Nephron (organoid): Measurements from ENCODE around the gene RIMBP3C.
"Not testable (repeated sequence)": the region's sequence is repeated elsewhere in the genome, so short reads cannot be mapped to it uniquely, and the experiment has no call there.

Experiments used
- H3K27ac Mint-ChIP-seq, 3 experiments: 2 replicates each; pipeline ENCODE4 v1.8.0; 2020; ENCODE audit warnings: mixed read lengths in 3 of 3, mild to moderate bottlenecking in 2 of 3, moderate library complexity in 1 of 3
- H3K27me3 Mint-ChIP-seq: 2 replicates; pipeline ENCODE4 v1.8.0; 2021; ENCODE audit warnings: low read depth, mild to moderate bottlenecking, moderate library complexity, mixed read lengths
- H3K36me3 Mint-ChIP-seq: 2 replicates; pipeline ENCODE4 v1.8.0; 2020; ENCODE audit warnings: low read depth, mixed read lengths
- H3K4me1 Mint-ChIP-seq: 2 replicates; pipeline ENCODE4 v1.8.0; 2020; ENCODE audit warnings: mixed read lengths
- H3K4me3 Mint-ChIP-seq, 3 experiments: 2 replicates each; pipeline ENCODE4 v1.8.0; 2020; ENCODE audit warnings: mild to moderate bottlenecking in 3 of 3, mixed read lengths in 3 of 3, moderate library complexity in 2 of 3
- H3K9me3 Mint-ChIP-seq: 2 replicates; pipeline ENCODE4 v1.8.0; 2020; ENCODE audit warnings: mixed read lengths

RIMBP3C gene

DNA sequence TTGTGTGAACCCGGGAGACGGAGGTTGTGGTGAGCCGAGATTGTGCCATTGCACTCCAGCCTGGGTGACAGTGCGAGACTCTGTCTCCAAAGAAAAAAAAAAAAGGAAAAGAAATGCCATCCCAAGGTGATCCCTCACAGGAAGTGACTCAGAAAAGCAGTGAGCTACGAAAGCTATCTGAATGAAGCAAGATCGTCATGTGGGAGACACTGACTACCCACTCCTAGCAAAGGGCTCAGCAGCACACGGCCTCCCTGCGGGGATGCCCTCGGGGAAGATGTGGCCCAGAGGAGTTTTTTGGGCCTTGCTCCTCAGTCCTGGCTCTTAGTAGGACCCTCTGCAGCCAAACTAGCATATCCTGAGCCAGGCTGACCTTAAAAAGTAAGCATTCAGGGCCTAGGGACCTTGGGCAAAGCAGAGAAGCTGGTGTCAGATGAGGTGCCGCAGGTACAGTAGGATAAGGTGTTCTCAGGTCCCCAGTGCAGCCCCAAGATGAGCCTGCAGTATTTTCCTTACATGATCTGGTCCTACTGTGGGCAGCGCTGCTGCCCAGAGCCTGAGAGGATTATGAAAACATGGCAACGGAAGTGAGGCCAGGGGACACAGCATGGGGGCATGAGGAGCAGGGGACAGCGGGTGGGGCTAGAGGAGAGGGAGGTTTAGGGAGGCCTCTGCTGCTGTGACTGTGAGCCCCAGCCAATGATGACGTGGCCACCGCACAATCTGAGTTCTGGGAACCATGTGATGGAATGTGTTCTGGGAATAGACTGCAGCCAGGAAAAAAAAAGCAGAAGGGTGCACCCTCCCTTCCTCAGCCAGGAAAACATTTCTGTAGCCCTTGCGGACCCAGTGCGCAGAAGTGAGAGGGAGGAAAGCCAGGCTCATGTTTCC, 6.6 kb downstream of the RIMBP3C start:
- H3K27me3 Mint-ChIP-seq, H3K27ac Mint-ChIP-seq, H3K9me3 Mint-ChIP-seq, H3K4me1 Mint-ChIP-seq, H3K36me3 Mint-ChIP-seq, H3K4me3 Mint-ChIP-seq: not testable (repeated sequence)

DNA sequence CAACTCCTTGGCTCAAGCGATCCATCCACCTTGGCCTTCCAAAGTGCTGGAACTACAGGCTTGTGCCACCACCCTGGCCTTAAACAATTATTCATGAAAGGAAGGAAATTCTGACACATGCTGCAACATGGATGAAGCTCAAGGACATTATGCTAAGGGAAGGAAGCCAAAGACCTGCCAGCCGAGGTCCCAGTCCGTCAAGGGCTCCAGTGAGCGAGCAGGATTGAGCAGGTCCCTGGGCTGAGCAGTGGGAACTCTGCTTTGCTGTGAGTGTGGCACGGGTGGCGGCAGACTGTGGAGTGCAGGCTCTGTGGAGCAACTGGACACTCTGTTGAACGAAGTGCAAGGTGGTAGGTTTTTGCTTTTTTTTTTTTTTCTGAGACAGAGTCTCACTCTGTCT, 11.4 kb downstream of the RIMBP3C start:
- not testable (repeated sequence) for H3K27ac Mint-ChIP-seq, H3K36me3 Mint-ChIP-seq

GRCh38 chr22:21532863-21533648, 18.2 kb downstream of the RIMBP3C start:
- not testable (repeated sequence) for H3K36me3 Mint-ChIP-seq, H3K9me3 Mint-ChIP-seq, H3K27me3 Mint-ChIP-seq, H3K27ac Mint-ChIP-seq, H3K4me3 Mint-ChIP-seq, H3K4me1 Mint-ChIP-seq

More for the DNA sequence above, 11.4 kb downstream of the RIMBP3C start:
- not testable (repeated sequence) for H3K4me3 Mint-ChIP-seq, H3K4me1 Mint-ChIP-seq, H3K27me3 Mint-ChIP-seq, H3K9me3 Mint-ChIP-seq

DNA sequence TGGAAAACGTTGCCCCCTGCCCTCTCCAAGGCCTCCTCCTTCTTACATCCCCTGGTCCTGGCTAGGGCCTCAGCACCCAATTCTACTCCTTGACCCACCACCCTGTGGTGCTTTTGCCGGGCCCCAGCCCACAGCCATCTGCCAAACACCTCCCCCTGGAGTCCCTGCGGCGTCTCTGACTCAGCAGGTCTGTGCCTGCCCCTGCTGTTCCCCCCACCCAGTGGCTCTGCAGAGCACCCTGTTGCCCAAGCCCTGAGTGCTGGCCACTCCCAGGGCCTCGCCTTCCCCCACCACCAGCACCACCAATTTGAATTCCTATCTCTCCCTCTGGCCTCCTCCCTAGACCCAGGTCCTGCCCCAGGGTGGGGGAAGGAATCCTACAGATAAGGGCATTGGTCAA, 19.7 kb downstream of the RIMBP3C start:
- not testable (repeated sequence) for H3K27me3 Mint-ChIP-seq, H3K9me3 Mint-ChIP-seq, H3K36me3 Mint-ChIP-seq, H3K4me3 Mint-ChIP-seq, H3K27ac Mint-ChIP-seq, H3K4me1 Mint-ChIP-seq

GRCh38 chr22:21526705-21527500, 24.4 kb downstream of the RIMBP3C start:
- not testable (repeated sequence) for H3K27me3 Mint-ChIP-seq, H3K4me3 Mint-ChIP-seq, H3K27ac Mint-ChIP-seq, H3K36me3 Mint-ChIP-seq, H3K9me3 Mint-ChIP-seq, H3K4me1 Mint-ChIP-seq

DNA sequence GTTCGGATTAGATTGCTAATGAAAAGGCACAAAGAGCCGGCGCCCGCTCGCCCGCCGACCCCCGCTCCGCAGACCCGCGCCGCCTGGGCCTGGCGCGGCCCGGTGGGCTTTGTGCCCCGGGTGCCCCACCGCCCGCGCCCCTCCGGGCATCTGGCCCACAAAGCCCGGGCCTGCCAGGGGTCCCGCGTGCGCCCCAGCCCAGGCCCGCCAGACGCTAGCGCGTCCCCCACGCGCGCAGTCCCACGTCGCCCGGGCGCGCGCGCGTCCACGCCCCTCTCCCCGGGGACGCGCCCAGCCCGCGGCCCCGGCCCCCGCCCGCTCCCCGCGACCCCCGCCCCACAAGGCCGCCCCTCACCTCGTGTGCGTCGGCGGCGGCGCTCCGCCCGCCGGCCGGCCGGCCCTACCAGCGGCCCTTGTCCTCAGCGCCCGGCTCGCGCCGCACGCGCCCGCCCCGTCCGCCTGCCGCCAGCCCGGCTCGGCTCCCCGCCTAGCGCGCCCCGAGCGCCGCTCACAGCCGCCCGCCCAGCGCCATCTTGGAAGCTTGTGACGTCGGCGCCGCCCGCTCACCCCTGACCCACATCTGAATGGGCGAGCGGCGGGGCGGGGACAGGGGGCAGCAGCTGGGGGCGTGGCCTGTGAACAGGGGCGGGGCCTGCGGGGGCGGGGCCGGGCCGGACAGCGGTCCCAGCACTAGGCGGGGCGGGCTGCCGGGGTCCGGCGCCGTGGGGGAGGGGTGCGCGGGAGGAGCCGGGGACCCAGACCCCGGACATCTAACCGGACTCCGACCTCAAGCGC, 34.1 kb downstream of the RIMBP3C start:
- H3K4me1 Mint-ChIP-seq, H3K9me3 Mint-ChIP-seq, H3K36me3 Mint-ChIP-seq, H3K4me3 Mint-ChIP-seq, H3K27ac Mint-ChIP-seq, H3K27me3 Mint-ChIP-seq: not testable (repeated sequence)

- not testable (repeated sequence) for H3K36me3 Mint-ChIP-seq, H3K4me3 Mint-ChIP-seq, H3K4me1 Mint-ChIP-seq, H3K27ac Mint-ChIP-seq, H3K27me3 Mint-ChIP-seq, H3K9me3 Mint-ChIP-seq
These were observed 34.7 kb downstream of the RIMBP3C start for GRCh38 chr22:21516522-21516921.

DNA sequence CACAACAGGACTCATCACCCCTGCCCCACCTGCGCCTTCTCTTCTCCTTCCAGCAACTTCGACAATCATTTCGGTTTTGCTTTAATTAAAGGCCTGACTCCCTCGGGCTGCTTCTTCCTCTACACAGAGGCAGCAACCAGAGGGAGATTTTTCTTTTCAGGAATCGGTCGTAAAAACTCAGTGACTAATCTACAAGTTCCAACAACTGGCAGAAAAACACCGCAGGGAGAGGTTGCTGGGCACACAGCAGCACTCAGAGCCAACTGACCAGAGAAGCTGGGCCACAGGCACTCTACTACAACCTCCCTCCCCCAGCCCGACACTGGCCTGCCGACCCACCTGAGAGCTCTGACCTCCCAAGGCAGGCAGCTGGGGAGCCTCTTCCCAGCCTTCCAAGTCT, 36.0 kb downstream of the RIMBP3C start:
- H3K4me3 Mint-ChIP-seq, H3K4me1 Mint-ChIP-seq, H3K27ac Mint-ChIP-seq, H3K36me3 Mint-ChIP-seq, H3K9me3 Mint-ChIP-seq, H3K27me3 Mint-ChIP-seq: not testable (repeated sequence)

DNA sequence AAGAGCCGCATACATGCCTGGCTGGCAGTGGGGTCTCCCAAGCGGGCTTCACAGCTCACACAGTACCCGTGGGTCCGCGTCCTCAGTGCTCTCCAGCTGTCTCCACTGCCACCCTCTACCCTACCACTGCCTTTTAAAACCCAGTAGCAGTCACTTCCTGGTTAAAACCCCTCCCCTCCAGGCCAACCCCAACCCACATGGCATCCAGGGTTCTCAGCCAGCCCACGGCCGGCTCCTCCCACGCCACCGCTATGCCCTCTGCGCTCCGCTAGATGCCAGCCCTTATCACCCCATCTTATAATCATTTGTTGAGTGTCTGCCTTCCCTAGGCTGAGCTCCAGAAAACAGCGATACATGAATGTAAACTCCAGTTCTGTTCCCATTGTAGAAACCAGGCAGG, 37.1 kb downstream of the RIMBP3C start:
- not testable (repeated sequence) for H3K27ac Mint-ChIP-seq, H3K4me1 Mint-ChIP-seq, H3K9me3 Mint-ChIP-seq, H3K27me3 Mint-ChIP-seq, H3K4me3 Mint-ChIP-seq, H3K36me3 Mint-ChIP-seq

- H3K4me3 Mint-ChIP-seq: peak overlapping the region in 1 of 3 experiments; percentile 52
- H3K36me3 Mint-ChIP-seq, H3K27me3 Mint-ChIP-seq, H3K4me1 Mint-ChIP-seq, H3K9me3 Mint-ChIP-seq: not testable (repeated sequence)
- H3K27ac Mint-ChIP-seq: peak overlapping the region; percentile 61 to 89 (median 73)
These were observed 39.2 kb downstream of the RIMBP3C start for GRCh38 chr22:21512022-21512421.

DNA sequence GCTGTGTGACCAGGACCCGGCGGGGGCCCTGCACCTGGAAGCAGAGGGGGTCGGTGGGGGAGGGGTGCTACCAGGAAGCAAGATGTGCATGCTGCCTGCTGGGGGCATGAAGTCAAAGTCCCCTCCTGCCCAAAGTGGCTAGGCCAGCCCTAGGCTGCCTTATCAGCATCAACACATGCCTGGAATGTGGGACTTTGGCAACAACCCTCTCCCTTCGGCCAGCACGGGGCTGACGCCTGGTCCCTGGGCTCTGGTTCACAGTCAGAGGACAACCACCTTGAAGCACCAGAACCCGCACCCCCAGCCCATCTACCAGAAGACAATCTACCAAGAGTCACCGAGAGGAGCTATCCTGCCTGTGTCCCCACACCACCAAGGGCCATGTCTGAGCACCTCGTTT, 40.9 kb downstream of the RIMBP3C start:
- H3K9me3 Mint-ChIP-seq, H3K4me1 Mint-ChIP-seq, H3K4me3 Mint-ChIP-seq, H3K27me3 Mint-ChIP-seq, H3K36me3 Mint-ChIP-seq, H3K27ac Mint-ChIP-seq: not testable (repeated sequence)

DNA sequence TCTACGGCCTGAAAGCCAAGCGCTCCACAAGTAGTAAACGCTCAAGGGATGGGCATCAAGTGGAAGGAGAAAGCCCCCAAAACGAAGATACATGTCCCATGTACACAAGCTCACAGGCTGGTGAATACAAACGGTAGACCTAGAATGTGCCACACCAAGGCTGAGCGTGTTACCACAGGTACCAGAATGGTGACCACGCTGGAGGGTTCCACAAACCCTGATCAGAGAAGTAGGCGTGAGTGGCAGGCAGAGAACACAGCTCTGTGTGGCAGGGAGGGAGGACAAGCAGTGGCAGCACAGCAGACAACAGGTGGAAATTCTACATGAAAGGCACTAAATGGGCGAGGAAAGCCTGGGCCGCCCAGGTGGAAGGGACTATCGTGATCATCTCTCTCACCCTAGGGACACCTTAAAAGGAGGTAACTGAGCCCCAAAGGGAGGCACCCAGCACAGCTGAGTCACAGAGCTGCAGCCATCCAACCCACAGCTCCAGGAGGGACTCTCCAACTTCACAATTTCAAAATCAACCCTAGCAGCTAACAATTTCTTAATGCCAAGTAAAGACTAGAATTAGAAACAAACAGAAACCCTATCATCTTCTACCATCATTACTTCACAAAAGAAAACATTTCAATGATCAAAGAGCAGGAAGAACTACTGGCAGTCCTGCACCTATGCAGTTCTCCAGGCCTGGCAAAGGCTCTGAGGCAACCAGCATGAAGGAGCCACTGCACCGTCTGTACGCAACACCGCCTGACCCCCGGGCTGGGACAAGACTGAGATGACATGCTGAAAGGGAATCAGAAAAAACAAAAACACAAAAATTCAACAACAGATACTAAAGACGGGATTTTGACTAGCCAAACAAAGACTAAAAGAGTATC, 51.4 kb downstream of the RIMBP3C start:
- H3K27ac Mint-ChIP-seq, H3K36me3 Mint-ChIP-seq, H3K4me3 Mint-ChIP-seq, H3K9me3 Mint-ChIP-seq, H3K27me3 Mint-ChIP-seq, H3K4me1 Mint-ChIP-seq: not testable (repeated sequence)

GRCh38 chr22:21498489-21498888, 52.8 kb downstream of the RIMBP3C start:
- H3K27me3 Mint-ChIP-seq, H3K27ac Mint-ChIP-seq, H3K4me3 Mint-ChIP-seq, H3K36me3 Mint-ChIP-seq, H3K4me1 Mint-ChIP-seq, H3K9me3 Mint-ChIP-seq: not testable (repeated sequence)

GRCh38 chr22:21497984-21498383, 53.3 kb downstream of the RIMBP3C start:
- H3K9me3 Mint-ChIP-seq: not testable (repeated sequence)

More at GRCh38 chr22:21497984-21498383, 53.3 kb downstream of the RIMBP3C start:
- H3K36me3 Mint-ChIP-seq, H3K4me1 Mint-ChIP-seq, H3K4me3 Mint-ChIP-seq, H3K27me3 Mint-ChIP-seq, H3K27ac Mint-ChIP-seq: not testable (repeated sequence)
